Measurements from ENCODE around the gene TMEM108. TPM values are rescaled to one million over a fixed set of nuclear protein-coding genes. Genes with fewer than 3 reads are reported as not detected.

The TMEM108 gene
- polyA plus RNA-seq, 3 donors: not detected

GRCh38 chr3:133371676-133372075, 333.5 kb downstream of the TMEM108 start:
- Histone ChIP-seq H3K4me1 (ENCODE audit: control insufficient read depth in 1 of 2, insufficient read depth in 2 of 2, low read length in 2 of 2) (no peaks in the 10 kb centered on the region), H3K4me3 (replicated peaks in 1 of 3; ENCODE audit: low read depth in 2 of 3, low read length in 3 of 3) (no peak overlapping the region), H3K27ac (ENCODE audit: low read depth in 1 of 2, low read length in 2 of 2) (no peak overlapping the region), H3K27me3 (ENCODE audit: control insufficient read depth in 2 of 2, insufficient read depth in 2 of 2, low read length in 2 of 2) (no peaks in the 10 kb centered on the region), H2AFZ (ENCODE audit: insufficient read depth, low read depth, low read length, poor library complexity, severe bottlenecking) (no peak overlapping the region), H3K4me2 (replicated peaks; ENCODE audit: extremely low read depth, low read length, poor library complexity, severe bottlenecking) (no peak overlapping the region), H3K9ac (ENCODE audit: insufficient read depth, low read length, poor library complexity, severe bottlenecking) (no peak overlapping the region), H3K79me2 (ENCODE audit: insufficient read depth, low read length) (no peaks in the 10 kb centered on the region), H3K36me3 (replicated peaks in 1 of 2; ENCODE audit: control insufficient read depth in 1 of 2, insufficient read depth in 2 of 2, low read length in 2 of 2) (no peaks in the 10 kb centered on the region), H4K20me1 (ENCODE audit: insufficient read depth, low read length) (no peaks in the 10 kb centered on the region), H3K9me3 (replicated peaks in 1 of 2; ENCODE audit: control insufficient read depth in 1 of 2, insufficient read depth in 1 of 2, low read length in 2 of 2) (no peaks in the 10 kb centered on the region)
- H3K9me3 Mint-ChIP-seq: no peaks in the 10 kb centered on the region
- no peaks in the 10 kb centered on the region for H3K4me1 Mint-ChIP-seq
- H3K27ac Mint-ChIP-seq: no peak overlapping the region
- H3K27me3 Mint-ChIP-seq (ENCODE audit: low read depth in 3 of 3): peaks cover 2 to 4% (median 4%) of the 10 kb centered on the region in 3 donors
- WGBS (ENCODE audit: insufficient coverage): no CpG with 5 or more reads among the region's 1 CpG
- intact Hi-C loops (cut with micrococcal nuclease): no loop called here
- no peaks in the 10 kb centered on the region for H3K36me3 Mint-ChIP-seq
- no peak for DNase-seq
- no peak overlapping the region for H3K4me3 Mint-ChIP-seq
- TF ChIP-seq, protein P1, sequence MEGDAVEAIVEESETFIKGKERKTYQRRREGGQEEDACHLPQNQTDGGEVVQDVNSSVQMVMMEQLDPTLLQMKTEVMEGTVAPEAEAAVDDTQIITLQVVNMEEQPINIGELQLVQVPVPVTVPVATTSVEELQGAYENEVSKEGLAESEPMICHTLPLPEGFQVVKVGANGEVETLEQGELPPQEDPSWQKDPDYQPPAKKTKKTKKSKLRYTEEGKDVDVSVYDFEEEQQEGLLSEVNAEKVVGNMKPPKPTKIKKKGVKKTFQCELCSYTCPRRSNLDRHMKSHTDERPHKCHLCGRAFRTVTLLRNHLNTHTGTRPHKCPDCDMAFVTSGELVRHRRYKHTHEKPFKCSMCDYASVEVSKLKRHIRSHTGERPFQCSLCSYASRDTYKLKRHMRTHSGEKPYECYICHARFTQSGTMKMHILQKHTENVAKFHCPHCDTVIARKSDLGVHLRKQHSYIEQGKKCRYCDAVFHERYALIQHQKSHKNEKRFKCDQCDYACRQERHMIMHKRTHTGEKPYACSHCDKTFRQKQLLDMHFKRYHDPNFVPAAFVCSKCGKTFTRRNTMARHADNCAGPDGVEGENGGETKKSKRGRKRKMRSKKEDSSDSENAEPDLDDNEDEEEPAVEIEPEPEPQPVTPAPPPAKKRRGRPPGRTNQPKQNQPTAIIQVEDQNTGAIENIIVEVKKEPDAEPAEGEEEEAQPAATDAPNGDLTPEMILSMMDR (IDR thresholded peaks at IDR 0.05): no peak

DNA sequence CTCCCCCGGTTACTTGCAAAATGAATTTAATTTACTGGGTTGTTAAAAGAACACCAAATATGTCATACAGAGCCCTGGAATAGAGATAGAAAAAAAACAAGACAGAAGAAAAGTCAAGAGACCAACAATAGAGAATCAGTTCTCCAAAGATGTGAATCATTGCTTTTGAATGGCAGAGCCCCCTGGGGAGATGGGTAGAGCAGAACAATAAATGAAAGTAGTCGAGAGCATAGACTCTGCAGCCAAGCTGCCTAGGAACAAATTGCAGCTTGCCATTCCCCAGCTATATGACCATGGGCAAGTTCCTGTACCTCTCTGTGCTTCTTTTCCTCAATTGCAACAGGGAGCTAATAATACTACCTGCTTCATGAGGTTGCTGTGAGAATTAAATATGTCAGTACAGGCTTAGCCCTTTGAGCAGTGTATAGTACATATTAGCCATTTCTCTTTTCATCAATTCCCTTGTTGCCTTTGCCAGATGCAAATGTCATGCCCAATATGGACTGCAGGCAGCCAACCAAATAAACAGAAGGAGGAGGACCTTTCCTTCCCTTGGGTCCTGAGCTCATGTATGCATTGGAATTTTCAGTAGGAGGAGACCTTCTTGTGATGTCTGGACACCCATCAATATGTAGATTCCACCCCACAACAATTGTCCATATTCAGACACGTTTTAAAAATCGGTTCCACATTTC, 336.7 kb downstream of the TMEM108 start:
- Mint-ChIP-seq H3K4me3 (no peak overlapping the region), H3K27me3 (ENCODE audit: low read depth in 3 of 3) (peaks cover 0 to 4% (median 2%) of the 10 kb centered on the region in 3 donors), H3K36me3 (no peaks in the 10 kb centered on the region), H3K27ac (no peak overlapping the region), H3K9me3 (no peaks in the 10 kb centered on the region), H3K4me1 (no peaks in the 10 kb centered on the region)
- H3K4me1 ChIP-seq (ENCODE audit: control insufficient read depth in 1 of 2, insufficient read depth in 2 of 2, low read length in 2 of 2): no peaks in the 10 kb centered on the region
- DNase-seq: no peak
- no peaks in the 10 kb centered on the region for H3K27me3 ChIP-seq (ENCODE audit: control insufficient read depth in 2 of 2, insufficient read depth in 2 of 2, low read length in 2 of 2)
- intact Hi-C loops (cut with micrococcal nuclease): no loop called here
- no peak overlapping the region for H3K9ac ChIP-seq (ENCODE audit: insufficient read depth, low read length, poor library complexity, severe bottlenecking)
- TF ChIP-seq, protein P1 (IDR thresholded peaks at IDR 0.05): no peak
- no peaks in the 10 kb centered on the region for H3K79me2 ChIP-seq (ENCODE audit: insufficient read depth, low read length)
- no peak overlapping the region for H3K27ac ChIP-seq (ENCODE audit: low read depth in 1 of 2, low read length in 2 of 2)
- H3K4me3 ChIP-seq (replicated peaks in 1 of 3; ENCODE audit: low read depth in 2 of 3, low read length in 3 of 3): no peak overlapping the region
- H3K9me3 ChIP-seq (replicated peaks in 1 of 2; ENCODE audit: control insufficient read depth in 1 of 2, insufficient read depth in 1 of 2, low read length in 2 of 2): no peaks in the 10 kb centered on the region
- H3K36me3 ChIP-seq (replicated peaks in 1 of 2; ENCODE audit: control insufficient read depth in 1 of 2, insufficient read depth in 2 of 2, low read length in 2 of 2): no peaks in the 10 kb centered on the region
- H4K20me1 ChIP-seq (ENCODE audit: insufficient read depth, low read length): no peaks in the 10 kb centered on the region
- no peak overlapping the region for H3K4me2 ChIP-seq (replicated peaks; ENCODE audit: extremely low read depth, low read length, poor library complexity, severe bottlenecking)
- no peak overlapping the region for H2AFZ ChIP-seq (ENCODE audit: insufficient read depth, low read depth, low read length, poor library complexity, severe bottlenecking)
- WGBS (ENCODE audit: insufficient coverage): no CpG with 5 or more reads among the region's 4 CpGs

Data from CD14-positive monocyte (primary cell).